Choroid plexus epithelial cell (primary cell): ENCODE data around the gene CBY1.
"Not testable (repeated sequence)": the region's sequence is repeated elsewhere in the genome, so short reads cannot be mapped to it uniquely, and the experiment has no call there.

Experiments
- DNase-seq: peaks from one replicate; pipeline ENCODE4 v3.0.0-alpha.2; 2010; ENCODE audit warnings: low read depth
- H3K4me3 ChIP-seq: 2 replicates; pipeline ENCODE4 v1.5.1; 2011; ENCODE audit warnings: low read depth, mild to moderate bottlenecking, control low read depth, low read length, moderate library complexity
- TF ChIP-seq, protein P1 (sequence below): conservative IDR thresholded peaks from 2 replicates; pipeline ENCODE4 v1.5.1; 2011; ENCODE audit warnings: low read depth, mild to moderate bottlenecking, control low read depth, inconsistent platforms, low read length, moderate library complexity

Gene CBY1

DNA sequence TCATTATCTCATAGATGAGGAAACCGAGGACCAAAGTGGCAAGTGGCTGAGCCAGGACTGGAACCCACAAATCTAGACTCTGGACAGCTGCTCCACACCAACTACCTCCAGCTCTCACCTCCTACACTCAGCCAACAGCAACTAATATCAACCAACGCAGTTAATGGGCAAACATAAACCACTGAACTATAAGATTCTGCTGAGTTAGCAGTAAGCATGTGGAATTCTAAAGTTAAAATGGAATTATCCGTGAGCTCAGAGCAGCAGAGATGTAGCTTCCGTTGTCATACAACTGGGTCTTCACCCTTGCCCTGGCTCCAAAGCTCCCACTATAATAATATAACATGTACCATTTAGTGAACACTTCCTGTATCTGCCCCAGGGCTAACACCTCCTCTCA is 27.3 kb upstream of the CBY1 start:
- DNase-seq: no peak
- no peak overlapping the region for H3K4me3 ChIP-seq
- TF ChIP-seq, protein P1, sequence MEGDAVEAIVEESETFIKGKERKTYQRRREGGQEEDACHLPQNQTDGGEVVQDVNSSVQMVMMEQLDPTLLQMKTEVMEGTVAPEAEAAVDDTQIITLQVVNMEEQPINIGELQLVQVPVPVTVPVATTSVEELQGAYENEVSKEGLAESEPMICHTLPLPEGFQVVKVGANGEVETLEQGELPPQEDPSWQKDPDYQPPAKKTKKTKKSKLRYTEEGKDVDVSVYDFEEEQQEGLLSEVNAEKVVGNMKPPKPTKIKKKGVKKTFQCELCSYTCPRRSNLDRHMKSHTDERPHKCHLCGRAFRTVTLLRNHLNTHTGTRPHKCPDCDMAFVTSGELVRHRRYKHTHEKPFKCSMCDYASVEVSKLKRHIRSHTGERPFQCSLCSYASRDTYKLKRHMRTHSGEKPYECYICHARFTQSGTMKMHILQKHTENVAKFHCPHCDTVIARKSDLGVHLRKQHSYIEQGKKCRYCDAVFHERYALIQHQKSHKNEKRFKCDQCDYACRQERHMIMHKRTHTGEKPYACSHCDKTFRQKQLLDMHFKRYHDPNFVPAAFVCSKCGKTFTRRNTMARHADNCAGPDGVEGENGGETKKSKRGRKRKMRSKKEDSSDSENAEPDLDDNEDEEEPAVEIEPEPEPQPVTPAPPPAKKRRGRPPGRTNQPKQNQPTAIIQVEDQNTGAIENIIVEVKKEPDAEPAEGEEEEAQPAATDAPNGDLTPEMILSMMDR: no peak

DNA sequence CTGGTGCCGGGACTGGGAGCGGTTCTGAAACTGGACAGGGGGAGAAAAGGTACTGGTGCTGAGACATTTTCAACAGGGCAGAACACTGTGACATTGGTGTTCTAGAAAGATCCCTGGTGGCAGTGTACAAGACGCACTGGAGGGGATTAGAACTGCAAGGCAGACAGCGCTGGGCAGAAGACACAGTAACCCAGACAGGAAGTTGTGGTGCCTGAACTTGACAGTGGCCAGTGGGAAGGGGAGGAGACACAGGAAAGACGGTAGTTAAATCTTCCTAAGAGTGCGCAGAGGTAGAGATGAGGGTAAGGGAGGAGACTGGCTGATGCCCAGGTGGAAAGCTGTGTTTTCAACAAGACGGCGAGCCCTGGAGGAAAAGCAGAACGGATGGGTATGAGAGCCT is 24.7 kb upstream of the CBY1 start:
- H3K4me3 ChIP-seq: no peak overlapping the region
- DNase-seq: no peak
- TF ChIP-seq, protein P1: no peak

DNA sequence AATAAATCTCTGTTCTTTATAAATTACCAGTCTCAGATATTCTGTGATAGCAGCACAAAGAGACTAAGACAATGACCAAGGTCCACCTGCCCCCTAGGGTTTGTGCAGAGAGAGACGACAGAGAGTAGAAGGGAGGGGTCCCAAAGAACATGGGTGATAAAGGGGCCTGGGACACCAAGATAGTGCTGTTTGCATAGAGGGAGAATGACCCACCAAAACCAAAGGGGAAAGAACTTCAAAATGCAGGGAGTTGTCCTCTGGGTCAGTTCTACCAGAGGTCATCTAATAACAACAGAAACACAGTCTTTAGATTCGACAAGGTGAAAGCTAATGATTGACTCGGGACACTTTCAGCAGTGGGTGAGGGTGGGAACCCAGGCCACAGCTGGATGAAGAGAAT is 23.9 kb upstream of the CBY1 start:
- H3K4me3 ChIP-seq: no peak overlapping the region
- no peak for DNase-seq
- TF ChIP-seq, protein P1: no peak

DNA sequence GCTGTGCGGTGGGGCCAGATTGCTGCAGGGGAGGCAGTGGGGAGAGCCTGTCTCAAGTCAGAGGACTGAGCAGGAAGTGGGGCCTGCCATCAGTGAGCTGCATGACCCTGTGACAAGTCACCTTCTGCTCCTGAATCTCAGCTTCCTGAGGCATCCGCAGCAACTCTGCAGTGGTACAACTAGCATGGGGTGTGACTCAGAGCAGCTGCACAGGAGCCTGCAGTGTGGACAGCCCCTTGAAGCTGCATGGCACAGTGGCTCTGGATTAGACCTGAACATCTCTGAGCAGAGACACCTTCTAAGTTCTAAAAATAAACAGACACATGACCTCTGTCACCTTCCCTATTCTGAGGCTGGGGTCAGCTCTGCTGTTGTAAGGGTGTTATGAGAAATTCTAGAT is 18.2 kb upstream of the CBY1 start:
- DNase-seq: no peak

DNA sequence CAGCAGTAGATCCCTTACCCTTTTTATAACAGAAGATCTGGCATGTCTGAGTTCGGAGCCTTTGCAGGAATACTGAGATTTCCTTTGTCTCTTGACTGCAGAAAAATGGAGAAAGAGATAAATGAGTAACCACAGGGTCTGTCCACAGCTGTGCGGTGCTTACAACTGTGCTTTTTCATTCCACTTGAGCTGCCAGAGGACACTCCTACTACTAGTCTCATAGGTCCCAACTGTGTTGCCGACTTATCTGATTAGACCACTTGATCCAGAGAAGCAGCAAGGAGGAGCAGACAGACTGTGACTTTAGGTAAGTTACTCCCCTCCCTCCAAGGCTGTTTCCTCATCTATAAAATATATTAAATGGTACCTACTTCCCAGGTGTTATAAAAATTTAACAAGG is 17.7 kb upstream of the CBY1 start:
- TF ChIP-seq, protein P1: no peak
- DNase-seq: no peak
- no peak overlapping the region for H3K4me3 ChIP-seq

More for the DNA sequence above, 18.2 kb upstream of the CBY1 start:
- no peak overlapping the region for H3K4me3 ChIP-seq
- TF ChIP-seq, protein P1: no peak

DNA sequence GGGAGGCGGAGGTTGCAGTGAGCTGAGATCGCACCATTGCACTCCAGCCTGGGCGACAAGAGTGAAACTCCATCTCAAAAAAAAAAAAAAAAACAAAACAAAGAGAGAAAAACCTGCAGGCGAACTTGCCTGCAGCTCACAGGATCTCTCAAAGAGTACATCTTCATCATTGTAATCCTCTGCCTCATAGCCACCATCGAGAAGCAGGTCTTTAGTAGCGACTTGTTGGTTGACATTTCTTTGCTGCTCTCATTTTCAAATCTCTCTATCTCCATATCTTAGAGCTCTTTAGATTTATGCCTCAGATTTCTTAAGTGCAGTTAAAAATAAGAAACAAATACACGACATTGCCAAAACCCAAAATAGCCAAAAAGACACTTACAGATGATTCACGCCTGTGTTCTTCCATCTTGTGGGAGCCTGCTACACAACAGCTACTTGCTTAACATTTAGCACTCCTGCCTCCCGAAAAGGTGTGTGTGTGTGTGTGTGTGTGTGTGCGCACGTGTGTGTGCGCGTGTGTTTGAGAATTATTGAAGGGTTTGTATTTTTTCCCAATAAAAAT is 14.9 kb upstream of the CBY1 start:
- no peak for DNase-seq
- TF ChIP-seq, protein P1: no peak
- no peak overlapping the region for H3K4me3 ChIP-seq

DNA sequence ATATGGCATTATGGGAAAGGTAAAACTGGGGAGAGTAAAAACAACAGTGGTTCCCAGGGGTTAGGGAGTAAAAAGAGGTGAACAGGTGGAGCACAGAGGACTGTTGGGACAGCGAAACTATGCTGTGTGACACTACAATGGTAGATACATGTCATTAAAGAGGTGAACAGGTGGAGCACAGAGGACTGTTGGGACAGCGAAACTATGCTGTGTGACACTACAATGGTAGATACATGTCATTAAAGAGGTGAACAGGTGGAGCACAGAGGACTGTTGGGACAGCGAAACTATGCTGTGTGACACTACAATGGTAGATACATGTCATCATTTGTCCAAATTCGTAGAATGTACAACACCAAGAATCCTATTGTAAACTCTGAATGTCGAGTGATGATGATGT is 12.2 kb upstream of the CBY1 start:
- not testable (repeated sequence) for H3K4me3 ChIP-seq

More for the DNA sequence above, 12.2 kb upstream of the CBY1 start:
- DNase-seq: not testable (repeated sequence)
